Right lobe of liver (tissue), 4 donors: ENCODE results near the gene BMAL2.

Experiments
- CTCF ChIP-seq, 4 donors: fragments of 200-600 bp in 3 of 4; fragments of 450-650 bp in 1 of 4; IDR thresholded peaks; one replicate each; pipeline versions ENCODE4 v1.5.1 to v1.8.0; 2016 to 2022; ENCODE audit warnings: antibody characterized with exemption in 4 of 4, mild to moderate bottlenecking in 2 of 4
- POLR2A ChIP-seq: fragments of 450-650 bp; IDR thresholded peaks from one replicate; pipeline ENCODE4 v1.6.1; 2017; ENCODE audit warnings: antibody characterized with exemption, mild to moderate bottlenecking
- donor health status: DM: no; HTN: no; CAD: no.
- donor health status: DM: no; HTN: no; CAD: no.
- donor health status: DM: no; HTN: yes; CAD: no.

DNA sequence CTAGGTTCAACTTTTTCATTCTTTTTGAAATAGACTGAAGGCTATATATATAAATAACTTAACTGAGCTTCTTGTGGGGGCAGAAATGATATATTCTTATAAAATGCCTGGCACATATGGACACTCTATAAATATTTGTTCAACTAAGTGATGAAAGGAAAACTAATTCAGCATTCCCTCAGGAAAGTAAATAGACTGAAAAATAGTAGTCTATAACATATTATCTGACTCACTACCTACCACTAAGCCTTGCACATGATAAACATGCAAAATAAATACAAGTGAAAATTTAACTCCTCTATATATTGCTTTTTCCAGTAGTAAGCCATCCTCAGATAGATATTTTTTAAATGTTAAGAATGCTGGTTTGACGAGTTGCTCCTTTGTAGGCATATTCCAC lies 15.7 kb upstream of the BMAL2 start:
- no peak for TF ChIP-seq CTCF (IDR thresholded peaks at IDR 0.05)
- no peak for TF ChIP-seq POLR2A
